Testis (tissue), 2 donors: ENCODE results near the gene LRRC32.

Source experiments
- CTCF ChIP-seq, 3 experiments: fragments of 450-650 bp in 2 of 3; fragments of 200-600 bp in 1 of 3; sonication (generic) in 1 of 3; IDR thresholded peaks; one replicate each; pipeline ENCODE4 v1.5.1; 2016 to 2019; ENCODE audit warnings: antibody characterized with exemption in 3 of 3, mild to moderate bottlenecking in 2 of 3, moderate library complexity in 1 of 3
- POLR2A ChIP-seq: fragments of 450-650 bp; IDR thresholded peaks from one replicate; pipeline ENCODE4 v1.6.1; 2017; ENCODE audit warnings: antibody characterized with exemption, mild to moderate bottlenecking, moderate library complexity

GRCh38 chr11:76646882-76647534, 23.5 kb downstream of the LRRC32 start:
- TF ChIP-seq CTCF (IDR thresholded peaks at IDR 0.05) (no peak), POLR2A (no peak)
